Muscle of leg (tissue), 10 donors: ENCODE data around the gene CYP2C8. TPM values are rescaled to one million over a fixed set of nuclear protein-coding genes. Genes with fewer than 3 reads are reported as not detected.

Experiments used
- DNase-seq: peaks from one replicate; pipeline ENCODE4 v3.0.0; 2013
- H3K27ac ChIP-seq: one replicate; pipeline ENCODE4 v1.5.1; 2013; ENCODE audit warnings: mild to moderate bottlenecking, low read length, control low read depth
- H3K27me3 ChIP-seq: one replicate; pipeline ENCODE4 v1.6.1; 2013; ENCODE audit warnings: low read length; ENCODE audit not compliant: control insufficient read depth, insufficient read depth
- H3K36me3 ChIP-seq: one replicate; pipeline ENCODE4 v1.6.1; 2013; ENCODE audit warnings: low read length; ENCODE audit not compliant: control insufficient read depth, insufficient read depth
- H3K4me1 ChIP-seq: one replicate; pipeline ENCODE4 v1.6.1; 2013; ENCODE audit warnings: low read length; ENCODE audit not compliant: control insufficient read depth, insufficient read depth
- H3K4me3 ChIP-seq: one replicate; pipeline ENCODE4 v1.5.1; 2013; ENCODE audit warnings: low read length, control low read depth
- H3K9me3 ChIP-seq: replicated peaks from 2 replicates; pipeline ENCODE4 v1.6.1; 2013; ENCODE audit warnings: low read depth, low read length; ENCODE audit not compliant: control insufficient read depth
- polyA plus RNA-seq, 8 donors: library from polyadenylated mRNA; unstranded; fragments of 120-200 nt; gene quantifications; one replicate each; pipeline versions ENCODE4 v1.2.1 to v1.2.3, GENCODE V29; 2013; ENCODE audit warnings: inconsistent platforms in 1 of 8, low replicate concordance in 1 of 8; ENCODE audit not compliant: insufficient read length in 8 of 8, insufficient read depth in 1 of 8
- total RNA-seq: library from RNA; stranded (reverse); fragments of 120-200 nt; gene quantifications from one replicate; pipeline ENCODE4 v1.2.4, GENCODE V29; 2013

Gene CYP2C8
- total and polyA plus RNA-seq, 9 donors: 0.13 to 1.0 (median 0.42) TPM

DNA sequence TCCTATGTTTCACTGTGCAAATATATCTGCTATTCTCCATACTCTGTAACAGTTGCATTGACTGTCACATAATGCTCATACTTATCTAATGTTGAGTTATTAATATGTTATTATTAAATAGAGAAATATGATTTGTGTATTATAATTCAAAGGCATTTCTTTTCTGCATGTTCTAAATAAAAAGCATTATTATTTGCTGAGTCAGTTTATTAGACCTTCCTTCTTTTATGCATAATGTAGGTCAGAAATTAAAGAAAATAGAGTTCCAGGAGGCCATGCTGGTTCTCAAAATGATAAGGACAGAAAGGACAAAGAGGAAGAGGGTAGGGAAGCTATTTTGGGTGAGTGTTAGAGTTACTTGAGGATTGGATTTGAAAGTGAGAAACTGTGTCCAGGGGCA is 80.1 kb downstream of the CYP2C8 start:
- no peaks in the 10 kb centered on the region for H3K4me1 ChIP-seq
- DNase-seq: no peak
- H3K9me3 ChIP-seq: peaks cover 8% of the 10 kb centered on the region
- H3K36me3 ChIP-seq: no peaks in the 10 kb centered on the region
- no peak overlapping the region for H3K4me3 ChIP-seq
- no peaks in the 10 kb centered on the region for H3K27me3 ChIP-seq
- no peak overlapping the region for H3K27ac ChIP-seq

Other genes starting within 250 kb of the CYP2C8 start
- gene CYP2C9, start 130.8 kb downstream of the CYP2C8 start, total RNA-seq: not detected
- 1 to 10 TPM in 2 of 8 donors, under 1 TPM in 1, not detected in 5; 0.11 to 2.2 (median 1.3) TPM for gene CYP2C9, start 130.8 kb downstream of the CYP2C8 start, polyA plus RNA-seq
- gene ACSM6, start 124.7 kb upstream of the CYP2C8 start, total RNA-seq: not detected
- gene ACSM6, start 124.7 kb upstream of the CYP2C8 start, polyA plus RNA-seq: under 1 TPM in 1 of 8 donors, not detected in 7; 0.12 TPM
- 6.1 TPM for gene PDLIM1, start 221.5 kb upstream of the CYP2C8 start, total RNA-seq
- gene PDLIM1, start 221.5 kb upstream of the CYP2C8 start, polyA plus RNA-seq: 10 to 100 TPM; 34.2 to 76.7 (median 54.0) TPM